ENCODE measurements around the gene SPACA4. TPM values are rescaled to one million over a fixed set of nuclear protein-coding genes. Genes with fewer than 3 reads are reported as not detected.

Gene SPACA4
- total and polyA plus RNA-seq, 2 of the 4 experiments (the other 2 are of a cell fraction), result not detected

DNA sequence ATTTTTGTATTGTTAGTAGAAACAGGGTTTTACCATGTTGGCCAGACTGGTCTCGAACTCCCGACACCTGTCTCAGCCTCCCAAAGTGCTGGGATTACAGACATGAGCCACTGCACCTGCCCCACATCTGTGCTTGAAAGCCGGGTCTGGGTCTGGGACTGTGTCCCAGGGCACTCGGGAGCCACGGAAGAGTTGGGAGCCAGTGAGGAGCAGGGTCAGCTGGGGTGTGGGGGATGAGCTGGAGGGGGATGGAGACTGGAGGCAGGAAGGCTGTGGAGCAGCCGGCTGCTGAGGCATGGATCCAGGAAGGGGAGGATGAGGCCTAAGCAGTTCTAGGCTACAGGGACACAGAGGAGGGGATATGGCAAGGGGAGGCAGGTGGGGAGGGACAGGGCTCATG, 10.7 kb upstream of the SPACA4 start:
- H3K4ac ChIP-seq (ENCODE audit: low read depth, low read length), result no peak overlapping the region
- no peaks in the 10 kb centered on the region for H3K36me3 ChIP-seq (ENCODE audit: control insufficient read depth, insufficient read depth, low read length)
- no peak overlapping the region for H2BK20ac ChIP-seq (ENCODE audit: low read depth, low read length)
- no peaks in the 10 kb centered on the region for H4K20me1 ChIP-seq (ENCODE audit: insufficient read depth, low read length)
- ChIA-PET POLR2A (ENCODE audit: unreplicated experiment) (no interaction called here), CTCF (no interaction called here)
- no peak overlapping the region for H3K23ac ChIP-seq (ENCODE audit: low read depth, low read length)
- H3K56ac ChIP-seq (ENCODE audit: extremely low read depth, insufficient read depth, low read length), result no peak overlapping the region
- dilution Hi-C loops (cut with HindIII; ENCODE audit: low sequenced_read_pairs, unreplicated experiment) (no loop called here), intact Hi-C loops (cut with micrococcal nuclease) (no loop called here), in situ Hi-C loops (cut with MboI; ENCODE audit: low sequenced_read_pairs) (no loop called here)
- no peak for ATAC-seq (ENCODE audit: low read depth)
- no peak overlapping the region for H3K4me3 ChIP-seq (ENCODE audit: insufficient read depth, low read depth, low read length)
- no peak overlapping the region for H2BK120ac ChIP-seq (ENCODE audit: low read depth, low read length)
- H3K18ac ChIP-seq (ENCODE audit: low read depth, low read length), result no peak overlapping the region
- 69% methylated on average over 3 of the region's 6 CpGs; no CpG with 5 or more reads in 1 of the 2 experiments for WGBS, 2 experiments (ENCODE audit: extremely low coverage in 2 of 2, insufficient read length in 1 of 2)
- H2AK9ac ChIP-seq (replicated peaks; ENCODE audit: low read depth, low read length, poor library complexity), result no peak overlapping the region
- no peak overlapping the region for H2BK5ac ChIP-seq (ENCODE audit: low read depth, low read length, poor library complexity, severe bottlenecking)
- no peaks in the 10 kb centered on the region for H3K9me3 ChIP-seq (ENCODE audit: control insufficient read depth, insufficient read depth, low read length)
- no peak for DNase-seq
- H3K79me1 ChIP-seq (ENCODE audit: low read depth in 1 of 2, low read length in 2 of 2), result no peaks in the 10 kb centered on the region
- no peaks in the 10 kb centered on the region for H3K9me1 ChIP-seq (ENCODE audit: insufficient read depth, low read length)
- no peak overlapping the region for H3K14ac ChIP-seq (replicated peaks; ENCODE audit: low read depth, low read length)
- H2AFZ ChIP-seq (replicated peaks; ENCODE audit: low read length, poor library complexity), result no peak overlapping the region
- no peak overlapping the region for H4K8ac ChIP-seq (ENCODE audit: low read depth in 2 of 2, low read length in 2 of 2)
- H3K4me2 ChIP-seq (ENCODE audit: low read depth, low read length), result no peak overlapping the region
- H3K4me1 ChIP-seq (ENCODE audit: control insufficient read depth, insufficient read depth, low read length), result no peaks in the 10 kb centered on the region
- no peak overlapping the region for H3K9ac ChIP-seq (ENCODE audit: low read depth, low read length)
- H3K27ac ChIP-seq (ENCODE audit: insufficient read depth, low read length), result no peak overlapping the region
- H2AK5ac ChIP-seq (ENCODE audit: low read depth, low read length), result no peak overlapping the region
- H2BK15ac ChIP-seq (ENCODE audit: low read depth, low read length), result no peak overlapping the region
- no TSS peak for BruUV-seq (replicated peaks)
- peaks cover 16% of the 10 kb centered on the region for H3K27me3 ChIP-seq (ENCODE audit: control insufficient read depth, insufficient read depth, low read length)
- no peak overlapping the region for H4K5ac ChIP-seq (ENCODE audit: low read depth, low read length)
- TF ChIP-seq MAFK (IDR thresholded peaks at IDR 0.05; ENCODE audit: low read depth, low read length), result no peak
- TF ChIP-seq, protein P1, sequence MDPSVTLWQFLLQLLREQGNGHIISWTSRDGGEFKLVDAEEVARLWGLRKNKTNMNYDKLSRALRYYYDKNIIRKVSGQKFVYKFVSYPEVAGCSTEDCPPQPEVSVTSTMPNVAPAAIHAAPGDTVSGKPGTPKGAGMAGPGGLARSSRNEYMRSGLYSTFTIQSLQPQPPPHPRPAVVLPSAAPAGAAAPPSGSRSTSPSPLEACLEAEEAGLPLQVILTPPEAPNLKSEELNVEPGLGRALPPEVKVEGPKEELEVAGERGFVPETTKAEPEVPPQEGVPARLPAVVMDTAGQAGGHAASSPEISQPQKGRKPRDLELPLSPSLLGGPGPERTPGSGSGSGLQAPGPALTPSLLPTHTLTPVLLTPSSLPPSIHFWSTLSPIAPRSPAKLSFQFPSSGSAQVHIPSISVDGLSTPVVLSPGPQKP (IDR thresholded peaks at IDR 0.05; ENCODE audit: borderline replicate concordance, low read depth, low read length), result no peak
- TF ChIP-seq RCOR1 (IDR thresholded peaks at IDR 0.05; ENCODE audit: insufficient replicate concordance, low read length), result no peak
- no peak for TF ChIP-seq FOS (IDR thresholded peaks at IDR 0.05; ENCODE audit: low read depth, low read length)
- TF ChIP-seq, protein P2, sequence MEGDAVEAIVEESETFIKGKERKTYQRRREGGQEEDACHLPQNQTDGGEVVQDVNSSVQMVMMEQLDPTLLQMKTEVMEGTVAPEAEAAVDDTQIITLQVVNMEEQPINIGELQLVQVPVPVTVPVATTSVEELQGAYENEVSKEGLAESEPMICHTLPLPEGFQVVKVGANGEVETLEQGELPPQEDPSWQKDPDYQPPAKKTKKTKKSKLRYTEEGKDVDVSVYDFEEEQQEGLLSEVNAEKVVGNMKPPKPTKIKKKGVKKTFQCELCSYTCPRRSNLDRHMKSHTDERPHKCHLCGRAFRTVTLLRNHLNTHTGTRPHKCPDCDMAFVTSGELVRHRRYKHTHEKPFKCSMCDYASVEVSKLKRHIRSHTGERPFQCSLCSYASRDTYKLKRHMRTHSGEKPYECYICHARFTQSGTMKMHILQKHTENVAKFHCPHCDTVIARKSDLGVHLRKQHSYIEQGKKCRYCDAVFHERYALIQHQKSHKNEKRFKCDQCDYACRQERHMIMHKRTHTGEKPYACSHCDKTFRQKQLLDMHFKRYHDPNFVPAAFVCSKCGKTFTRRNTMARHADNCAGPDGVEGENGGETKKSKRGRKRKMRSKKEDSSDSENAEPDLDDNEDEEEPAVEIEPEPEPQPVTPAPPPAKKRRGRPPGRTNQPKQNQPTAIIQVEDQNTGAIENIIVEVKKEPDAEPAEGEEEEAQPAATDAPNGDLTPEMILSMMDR (conservative IDR thresholded peaks at IDR 0.05; ENCODE audit: low read depth, low read length), result no peak
- no peak for TF ChIP-seq RAD21 (IDR thresholded peaks at IDR 0.05; ENCODE audit: low read length)
- no peak for TF ChIP-seq BHLHE40 (IDR thresholded peaks at IDR 0.05; ENCODE audit: low read depth, low read length)
- TF ChIP-seq SMC3 (IDR thresholded peaks at IDR 0.05; ENCODE audit: low read depth, low read length), result no peak
- no peak for TF ChIP-seq MAZ (IDR thresholded peaks at IDR 0.05; ENCODE audit: borderline replicate concordance, low read depth, low read length)
- no peak for TF ChIP-seq NFE2L2 (IDR thresholded peaks at IDR 0.05; ENCODE audit: low read depth, low read length)
- no peak for TF ChIP-seq CHD1 (IDR thresholded peaks at IDR 0.05; ENCODE audit: low read depth, low read length)
- no peak for TF ChIP-seq MXI1 (IDR thresholded peaks at IDR 0.05; ENCODE audit: borderline replicate concordance, low read depth, low read length)
- TF ChIP-seq, protein P3, sequence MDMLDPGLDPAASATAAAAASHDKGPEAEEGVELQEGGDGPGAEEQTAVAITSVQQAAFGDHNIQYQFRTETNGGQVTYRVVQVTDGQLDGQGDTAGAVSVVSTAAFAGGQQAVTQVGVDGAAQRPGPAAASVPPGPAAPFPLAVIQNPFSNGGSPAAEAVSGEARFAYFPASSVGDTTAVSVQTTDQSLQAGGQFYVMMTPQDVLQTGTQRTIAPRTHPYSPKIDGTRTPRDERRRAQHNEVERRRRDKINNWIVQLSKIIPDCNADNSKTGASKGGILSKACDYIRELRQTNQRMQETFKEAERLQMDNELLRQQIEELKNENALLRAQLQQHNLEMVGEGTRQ (IDR thresholded peaks at IDR 0.05; ENCODE audit: low read depth, low read length), result no peak
- no peak for TF ChIP-seq POLR2A (IDR thresholded peaks at IDR 0.05; ENCODE audit: low read depth, low read length)
- TF ChIP-seq RFX5 (IDR thresholded peaks at IDR 0.05; ENCODE audit: low read depth, low read length), result no peak
- no peak overlapping the region for H4K91ac ChIP-seq (ENCODE audit: insufficient read depth, low read depth, low read length)
